ENCODE measurements around the gene NOD2. TPM values are rescaled to one million over a fixed set of nuclear protein-coding genes. Genes with fewer than 3 reads are reported as not detected.

The NOD2 gene
- total RNA-seq, 1 donor from 2014 or later = 2.9 TPM

- intact Hi-C loops (cut with micrococcal nuclease) = no loop called here
- Mint-ChIP-seq H3K4me3 (no peak overlapping the region), H3K27ac (peak overlapping the region; percentile 87)
Observed at GRCh38 chr16:50696126-50696525, 2.7 kb downstream of the NOD2 start.

GRCh38 chr16:50696575-50697420 is 3.4 kb downstream of the NOD2 start:
- peaks cover 4% of the 10 kb centered on the region for H3K27me3 Mint-ChIP-seq
- H3K4me1 Mint-ChIP-seq = peaks cover 76% of the 10 kb centered on the region
- H3K36me3 Mint-ChIP-seq (ENCODE audit: low read depth) = no peaks in the 10 kb centered on the region
- intact Hi-C loops (cut with micrococcal nuclease) = no loop called here
- H3K27ac Mint-ChIP-seq = peak overlapping the region; percentile 87
- DNase-seq = no peak
- ChIA-PET POLR2A (interaction anchor here (0.8 to 3.9 kb wide), 5 partner anchors 10 to 45 kb away, joined by 4 to 34 read pairs (median 10); partner anchors contain the start of genes CYLD and SNX20), CTCF (no interaction called here)
- TF ChIP-seq CTCF (IDR thresholded peaks at IDR 0.05) = no peak
- ATAC-seq (ENCODE audit: low read depth) = no peak
- H3K9me3 Mint-ChIP-seq = no peaks in the 10 kb centered on the region
- no peak overlapping the region for H3K4me3 Mint-ChIP-seq

More at GRCh38 chr16:50696126-50696525, 2.7 kb downstream of the NOD2 start:
- no peak for DNase-seq
- no peaks in the 10 kb centered on the region for H3K9me3 Mint-ChIP-seq
- H3K27me3 Mint-ChIP-seq = peaks cover 4% of the 10 kb centered on the region
- H3K4me1 Mint-ChIP-seq = peaks cover 76% of the 10 kb centered on the region
- TF ChIP-seq CTCF (IDR thresholded peaks at IDR 0.05) = no peak
- no peak for ATAC-seq (ENCODE audit: low read depth)
- CTCF ChIA-PET = no interaction called here
- POLR2A ChIA-PET = interaction anchor here (0.8 to 3.9 kb wide), 3 partner anchors 12 to 45 kb away, joined by 3 to 34 read pairs (median 5); partner anchors contain the start of gene CYLD
- H3K36me3 Mint-ChIP-seq (ENCODE audit: low read depth) = no peaks in the 10 kb centered on the region

GRCh38 chr16:50697421-50697715 is 4.0 kb downstream of the NOD2 start:
- no peak for DNase-seq
- CTCF ChIA-PET = interaction anchor here (0.9 kb wide), 1 partner anchor 32 kb away, joined by 3 read pairs; no protein-coding TSS in a partner anchor
- POLR2A ChIA-PET = interaction anchor here (1.0 to 3.9 kb wide), 5 partner anchors 11 to 423 kb away, joined by 3 to 34 read pairs (median 10); partner anchors contain the start of genes CYLD and SNX20
- no peaks in the 10 kb centered on the region for H3K9me3 Mint-ChIP-seq
- H3K4me3 Mint-ChIP-seq = peak overlapping the region; percentile 87
- peaks cover 4% of the 10 kb centered on the region for H3K27me3 Mint-ChIP-seq
- peaks cover 74% of the 10 kb centered on the region for H3K4me1 Mint-ChIP-seq
- no peak for TF ChIP-seq CTCF (IDR thresholded peaks at IDR 0.05)
- no peak for ATAC-seq (ENCODE audit: low read depth)
- intact Hi-C loops (cut with micrococcal nuclease) = no loop called here
- peak overlapping the region; percentile 87 for H3K27ac Mint-ChIP-seq
- H3K36me3 Mint-ChIP-seq (ENCODE audit: low read depth) = no peaks in the 10 kb centered on the region

- ATAC-seq (ENCODE audit: low read depth) = peak; percentile 69
- CTCF ChIA-PET = interaction anchor here (0.9 kb wide), 1 partner anchor 33 kb away, joined by 3 read pairs; no protein-coding TSS in a partner anchor
- peak; percentile 40 for DNase-seq
- POLR2A ChIA-PET = interaction anchor here (0.8 to 3.9 kb wide), 7 partner anchors 12 to 632 kb away, joined by 3 to 34 read pairs (median 4); partner anchors contain the start of genes CYLD, HEATR3 and SNX20
- Mint-ChIP-seq H3K4me1 (peaks cover 71% of the 10 kb centered on the region), H3K27me3 (peaks cover 2% of the 10 kb centered on the region), H3K27ac (peak overlapping the region; percentile 87), H3K36me3 (ENCODE audit: low read depth) (no peaks in the 10 kb centered on the region), H3K9me3 (no peaks in the 10 kb centered on the region), H3K4me3 (peak overlapping the region; percentile 87)
- no peak for TF ChIP-seq CTCF (IDR thresholded peaks at IDR 0.05)
- intact Hi-C loops (cut with micrococcal nuclease) = loop anchor here (1.0 kb wide), 2 partner anchors 14 to 44 kb away; partner anchors contain the start of gene CYLD
Observed at GRCh38 chr16:50697881-50698767, 4.7 kb downstream of the NOD2 start.
